ENCODE data around the gene RIT2. TPM values are rescaled to one million over a fixed set of nuclear protein-coding genes. Genes with fewer than 3 reads are reported as not detected.
"Not testable (repeated sequence)": the region's sequence is repeated elsewhere in the genome, so short reads cannot be mapped to it uniquely, and the experiment has no call there.

Gene RIT2
- total RNA-seq, 3 donors from 2014 or later (not counting 1 experiment from before 2014, with no cell fraction given): not detected

DNA sequence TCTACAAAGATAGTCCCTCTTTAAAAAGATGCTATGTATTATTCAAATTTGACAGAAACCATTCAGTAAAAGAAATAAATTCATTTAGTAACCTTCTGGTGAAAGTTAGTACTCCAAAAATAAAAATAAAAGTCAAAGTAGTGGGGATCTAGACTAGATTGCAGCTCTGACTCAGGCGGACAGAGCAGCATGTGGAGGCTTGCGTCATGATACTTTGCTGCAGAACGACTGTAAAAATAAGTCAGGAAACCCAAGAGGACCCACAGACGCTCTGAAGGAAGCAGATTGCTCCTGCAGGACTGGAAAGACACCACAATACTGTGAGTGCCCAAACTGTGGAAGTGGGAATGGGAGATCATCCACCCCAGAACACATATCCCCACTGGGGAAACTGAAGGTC, 301.9 kb downstream of the RIT2 start:
- Histone ChIP-seq H3K9me3 (ENCODE audit: control insufficient read depth, insufficient read depth, low read length) (no peaks in the 10 kb centered on the region), H3K36me3 (ENCODE audit: control insufficient read depth, insufficient read depth, low read length) (no peaks in the 10 kb centered on the region), H3K4me1 (ENCODE audit: control insufficient read depth, insufficient read depth, low read length) (no peaks in the 10 kb centered on the region), H3K27ac (ENCODE audit: low read length) (no peak overlapping the region), H3K4me3 (ENCODE audit: low read length) (no peak overlapping the region), H3K27me3 (ENCODE audit: control insufficient read depth, insufficient read depth, low read length) (no peaks in the 10 kb centered on the region)
- H3K27ac Mint-ChIP-seq: no peak overlapping the region
- 19% methylated on average over 4 of the region's 4 CpGs for WGBS (ENCODE audit: insufficient coverage)
- H3K4me1 Mint-ChIP-seq: no peaks in the 10 kb centered on the region
- no peak overlapping the region for H3K4me3 Mint-ChIP-seq
- no peak for DNase-seq
- no peaks in the 10 kb centered on the region for H3K27me3 Mint-ChIP-seq (ENCODE audit: low read depth in 2 of 2)
- H3K9me3 Mint-ChIP-seq: peaks cover 7 to 11% of the 10 kb centered on the region in 2 donors
- no peak for ATAC-seq
- peaks cover 6% of the 10 kb centered on the region for H3K36me3 Mint-ChIP-seq
- TF ChIP-seq, protein P1, sequence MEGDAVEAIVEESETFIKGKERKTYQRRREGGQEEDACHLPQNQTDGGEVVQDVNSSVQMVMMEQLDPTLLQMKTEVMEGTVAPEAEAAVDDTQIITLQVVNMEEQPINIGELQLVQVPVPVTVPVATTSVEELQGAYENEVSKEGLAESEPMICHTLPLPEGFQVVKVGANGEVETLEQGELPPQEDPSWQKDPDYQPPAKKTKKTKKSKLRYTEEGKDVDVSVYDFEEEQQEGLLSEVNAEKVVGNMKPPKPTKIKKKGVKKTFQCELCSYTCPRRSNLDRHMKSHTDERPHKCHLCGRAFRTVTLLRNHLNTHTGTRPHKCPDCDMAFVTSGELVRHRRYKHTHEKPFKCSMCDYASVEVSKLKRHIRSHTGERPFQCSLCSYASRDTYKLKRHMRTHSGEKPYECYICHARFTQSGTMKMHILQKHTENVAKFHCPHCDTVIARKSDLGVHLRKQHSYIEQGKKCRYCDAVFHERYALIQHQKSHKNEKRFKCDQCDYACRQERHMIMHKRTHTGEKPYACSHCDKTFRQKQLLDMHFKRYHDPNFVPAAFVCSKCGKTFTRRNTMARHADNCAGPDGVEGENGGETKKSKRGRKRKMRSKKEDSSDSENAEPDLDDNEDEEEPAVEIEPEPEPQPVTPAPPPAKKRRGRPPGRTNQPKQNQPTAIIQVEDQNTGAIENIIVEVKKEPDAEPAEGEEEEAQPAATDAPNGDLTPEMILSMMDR (IDR thresholded peaks at IDR 0.05): no peak
- intact Hi-C loops (cut with micrococcal nuclease): no loop called here

GRCh38 chr18:42807887-42808286, 307.6 kb downstream of the RIT2 start:
- no peaks in the 10 kb centered on the region for H3K4me1 ChIP-seq (ENCODE audit: control insufficient read depth, insufficient read depth, low read length)
- no peak overlapping the region for H3K4me3 ChIP-seq (ENCODE audit: low read length)
- H3K27ac ChIP-seq (ENCODE audit: low read length): no peak overlapping the region
- Mint-ChIP-seq H3K36me3 (peaks cover 6% of the 10 kb centered on the region), H3K27me3 (ENCODE audit: low read depth in 2 of 2) (no peaks in the 10 kb centered on the region), H3K4me1 (no peaks in the 10 kb centered on the region), H3K9me3 (peaks cover 6% of the 10 kb centered on the region in 2 donors), H3K27ac (no peak overlapping the region), H3K4me3 (no peak overlapping the region)
- no peak for ATAC-seq
- H3K27me3 ChIP-seq (ENCODE audit: control insufficient read depth, insufficient read depth, low read length): no peaks in the 10 kb centered on the region
- TF ChIP-seq, protein P1 (IDR thresholded peaks at IDR 0.05): no peak
- intact Hi-C loops (cut with micrococcal nuclease): no loop called here
- WGBS (ENCODE audit: insufficient coverage): 89% methylated on average over 4 of the region's 4 CpGs
- no peak for DNase-seq
- H3K9me3 ChIP-seq (ENCODE audit: control insufficient read depth, insufficient read depth, low read length): no peaks in the 10 kb centered on the region
- no peaks in the 10 kb centered on the region for H3K36me3 ChIP-seq (ENCODE audit: control insufficient read depth, insufficient read depth, low read length)

GRCh38 chr18:42801706-42802105, 313.8 kb downstream of the RIT2 start:
- Mint-ChIP-seq H3K4me3 (no peak overlapping the region), H3K27ac (no peak overlapping the region), H3K9me3 (peaks cover 8% of the 10 kb centered on the region in 2 donors), H3K4me1 (no peaks in the 10 kb centered on the region), H3K36me3 (no peaks in the 10 kb centered on the region), H3K27me3 (ENCODE audit: low read depth in 2 of 2) (no peaks in the 10 kb centered on the region)
- intact Hi-C loops (cut with micrococcal nuclease): no loop called here
- TF ChIP-seq, protein P1 (IDR thresholded peaks at IDR 0.05): no peak
- Histone ChIP-seq H3K27me3 (ENCODE audit: control insufficient read depth, insufficient read depth, low read length) (no peaks in the 10 kb centered on the region), H3K27ac (ENCODE audit: low read length) (no peak overlapping the region), H3K4me1 (ENCODE audit: control insufficient read depth, insufficient read depth, low read length) (no peaks in the 10 kb centered on the region), H3K4me3 (ENCODE audit: low read length) (no peak overlapping the region), H3K9me3 (ENCODE audit: control insufficient read depth, insufficient read depth, low read length) (no peaks in the 10 kb centered on the region), H3K36me3 (ENCODE audit: control insufficient read depth, insufficient read depth, low read length) (no peaks in the 10 kb centered on the region)
- ATAC-seq: no peak
- DNase-seq: no peak
- 71% methylated on average over 2 of the region's 2 CpGs for WGBS (ENCODE audit: insufficient coverage)

GRCh38 chr18:42798606-42799170, 316.8 kb downstream of the RIT2 start:
- Histone ChIP-seq H3K36me3 (ENCODE audit: control insufficient read depth, insufficient read depth, low read length) (no peaks in the 10 kb centered on the region), H3K4me1 (ENCODE audit: control insufficient read depth, insufficient read depth, low read length) (no peaks in the 10 kb centered on the region), H3K27ac (ENCODE audit: low read length) (no peak overlapping the region), H3K4me3 (ENCODE audit: low read length) (no peak overlapping the region), H3K27me3 (ENCODE audit: control insufficient read depth, insufficient read depth, low read length) (no peaks in the 10 kb centered on the region), H3K9me3 (ENCODE audit: control insufficient read depth, insufficient read depth, low read length) (no peaks in the 10 kb centered on the region)
- H3K4me1 Mint-ChIP-seq: no peaks in the 10 kb centered on the region
- WGBS (ENCODE audit: insufficient coverage): no CpG with 5 or more reads among the region's 1 CpG
- no peak for DNase-seq
- TF ChIP-seq, protein P1 (IDR thresholded peaks at IDR 0.05): no peak
- no peak overlapping the region for H3K27ac Mint-ChIP-seq
- peaks cover 6 to 11% of the 10 kb centered on the region in 2 donors for H3K9me3 Mint-ChIP-seq
- no peaks in the 10 kb centered on the region for H3K27me3 Mint-ChIP-seq (ENCODE audit: low read depth in 2 of 2)
- no peak for ATAC-seq
- intact Hi-C loops (cut with micrococcal nuclease): no loop called here
- H3K4me3 Mint-ChIP-seq: no peak overlapping the region
- no peaks in the 10 kb centered on the region for H3K36me3 Mint-ChIP-seq

- 90% methylated on average over 32 of the region's 33 CpGs for WGBS (ENCODE audit: insufficient coverage)
- intact Hi-C loops (cut with micrococcal nuclease); H3K36me3 ChIP-seq (ENCODE audit: control insufficient read depth, insufficient read depth, low read length); H3K9me3 ChIP-seq (ENCODE audit: control insufficient read depth, insufficient read depth, low read length); H3K4me3 ChIP-seq (ENCODE audit: low read length); H3K4me1 Mint-ChIP-seq; H3K27me3 Mint-ChIP-seq (ENCODE audit: low read depth in 2 of 2); H3K27ac Mint-ChIP-seq; ATAC-seq; H3K27ac ChIP-seq (ENCODE audit: low read length); DNase-seq; H3K4me3 Mint-ChIP-seq; H3K36me3 Mint-ChIP-seq; H3K4me1 ChIP-seq (ENCODE audit: control insufficient read depth, insufficient read depth, low read length); H3K27me3 ChIP-seq (ENCODE audit: control insufficient read depth, insufficient read depth, low read length); H3K9me3 Mint-ChIP-seq: not testable (repeated sequence)
Observed at GRCh38 chr18:42795213-42795789, 320.2 kb downstream of the RIT2 start.

All from natural killer cell (primary cell).